Lung (tissue), 12 donors: Measurements from ENCODE around the gene CHST13. TPM values are rescaled to one million over a fixed set of nuclear protein-coding genes. Genes with fewer than 3 reads are reported as not detected.

Experiments used
- ATAC-seq: fragments of 200-7000 bp; cut with Tn5 transposase; one replicate; pipeline ENCODE4 v1.9.1; 2020; ENCODE audit warnings: moderate number of reproducible peaks; ENCODE audit not compliant: insufficient read depth, low FRiP score
- DNase-seq, 3 donors: peaks; one replicate each; pipeline ENCODE4 v3.0.0-alpha.2; 2013 to 2017
- H3K27ac ChIP-seq, 2 donors: one replicate each; pipeline ENCODE4 v1.5.1; 2013; ENCODE audit warnings: mild to moderate bottlenecking in 2 of 2, moderate library complexity in 2 of 2, control low read depth in 1 of 2, inconsistent platforms in 1 of 2, low read depth in 1 of 2, low read length in 1 of 2
- H3K27me3 ChIP-seq, 3 donors: one replicate each; pipeline ENCODE4 v1.5.1; 2013; ENCODE audit warnings: low read length in 2 of 3; ENCODE audit not compliant: control insufficient read depth in 3 of 3, insufficient read depth in 3 of 3
- H3K36me3 ChIP-seq, 4 donors: one replicate each; pipeline ENCODE4 v1.5.1; 2013; ENCODE audit warnings: low read length in 4 of 4, mild to moderate bottlenecking in 1 of 4, moderate library complexity in 1 of 4; ENCODE audit not compliant: control insufficient read depth in 4 of 4, insufficient read depth in 4 of 4
- H3K4me1 ChIP-seq, 5 donors: one replicate each; pipeline ENCODE4 v1.5.1; 2013; ENCODE audit warnings: low read length in 5 of 5, mild to moderate bottlenecking in 2 of 5, moderate library complexity in 1 of 5; ENCODE audit not compliant: control insufficient read depth in 5 of 5, insufficient read depth in 5 of 5
- H3K4me3 ChIP-seq: one replicate; pipeline ENCODE4 v1.5.1; 2013; ENCODE audit warnings: mild to moderate bottlenecking, control low read depth, moderate library complexity
- H3K9ac ChIP-seq, 2 donors: one replicate each; pipeline ENCODE4 v1.5.1; 2013; ENCODE audit warnings: low read length in 2 of 2, control low read depth in 1 of 2; ENCODE audit not compliant: insufficient read depth in 1 of 2
- H3K9me3 ChIP-seq, 4 donors: one replicate each; pipeline ENCODE4 v1.5.1; 2013; ENCODE audit warnings: low read length in 3 of 4, mild to moderate bottlenecking in 1 of 4, moderate library complexity in 1 of 4; ENCODE audit not compliant: control insufficient read depth in 4 of 4, insufficient read depth in 3 of 4
- CTCF ChIP-seq: IDR thresholded peaks from 2 replicates; pipeline ENCODE4 v1.5.1; 2012; ENCODE audit warnings: mild to moderate bottlenecking; ENCODE audit errors: control extremely low read depth, extremely low read depth
- WGBS, 2 donors: extraction: QIAGEN DNeasy Blood & Tissue Kit; methylation state at CpG; one replicate each; pipeline ENCODE4 v1.1.7; 2013; 5-methylcytosine and 5-hydroxymethylcytosine counted together
- polyA plus RNA-seq, 2 donors: library from polyadenylated mRNA; stranded (reverse); fragments of 200-250 nt; gene quantifications; one replicate each; pipeline ENCODE4 v1.2.1, GENCODE V29; 2013
- total RNA-seq, 2 donors: library from RNA; depleted of rRNA in 1 of 2; stranded (reverse); fragments of >200 nt in 1 of 2; gene quantifications; one replicate each; pipeline ENCODE4 v1.2.1, GENCODE V29; 2014 to 2021
- donor health status: control.
- donor health status: control.
- donor health status: Bipolar disorder and iron deficiency.
- donor health status: healthy.
- donor health status: DM: yes; HTN: yes; CAD: no.

CHST13 gene
- total and polyA plus RNA-seq, 4 donors = 0.51 to 3.6 (median 1.7) TPM

- no peaks in the 10 kb centered on the region for H3K9me3 ChIP-seq
- H3K27me3 ChIP-seq = no peaks in the 10 kb centered on the region
- DNase-seq = no peak
- H3K4me3 ChIP-seq = no peak overlapping the region
- no peak for TF ChIP-seq CTCF
- WGBS, 2 donors = 67 to 84% methylated on average over 6 of the region's 6 CpGs
- ATAC-seq = no peak
- no peaks in the 10 kb centered on the region for H3K36me3 ChIP-seq
- no peak overlapping the region for H3K9ac ChIP-seq
- no peak overlapping the region for H3K27ac ChIP-seq
- H3K4me1 ChIP-seq = no peaks in the 10 kb centered on the region
Measured at GRCh38 chr3:126516152-126516935, 7.6 kb upstream of the CHST13 start.

GRCh38 chr3:126516936-126517290 is 7.0 kb upstream of the CHST13 start:
- Histone ChIP-seq H3K27me3 (no peaks in the 10 kb centered on the region), H3K27ac (no peak overlapping the region), H3K9me3 (no peaks in the 10 kb centered on the region), H3K9ac (no peak overlapping the region), H3K4me3 (no peak overlapping the region), H3K36me3 (no peaks in the 10 kb centered on the region), H3K4me1 (no peaks in the 10 kb centered on the region)
- whole genome bisulfite sequencing, 2 donors = 83 to 90% methylated on average over 9 of the region's 9 CpGs
- no peak for DNase-seq
- ATAC-seq = no peak
- no peak for TF ChIP-seq CTCF

- WGBS, 2 donors = 89 to 93% methylated on average over 16 of the region's 16 CpGs
- no peak within 1 kb of the TSS for H3K4me3 ChIP-seq
- DNase-seq (no peak), ATAC-seq (no peak)
- no peak within 1 kb of the TSS for H3K27ac ChIP-seq
- no peaks in the 10 kb centered on the region for H3K9me3 ChIP-seq
- H3K4me1 ChIP-seq = no peaks in the 10 kb centered on the region
- H3K9ac ChIP-seq = no peak within 1 kb of the TSS
- TF ChIP-seq CTCF = no peak
- H3K27me3 ChIP-seq = peaks cover 0 to under 1% (median 0%) of the 10 kb centered on the region in 3 donors
- H3K36me3 ChIP-seq = no peaks in the 10 kb centered on the region
Measured at GRCh38 chr3:126517291-126517951, 6.5 kb upstream of the CHST13 start, which contains the start of gene UROC1. Gene UROC1 (minus strand): TSS chr3:126517773. CDS start chr3:126517719, 54 bp downstream.
